ENCODE data around the gene HPN. TPM values are rescaled to one million over a fixed set of nuclear protein-coding genes. Genes with fewer than 3 reads are reported as not detected.

HPN gene
- total RNA-seq, 1 donor from 2014 or later: 3.4 TPM

- TF ChIP-seq CTCF (IDR thresholded peaks at IDR 0.05; ENCODE audit: borderline replicate concordance): no peak
- intact Hi-C loops (cut with micrococcal nuclease): no loop called here
Observed at GRCh38 chr19:35056513-35057063, 15.1 kb downstream of the HPN start.

GRCh38 chr19:35058370-35058769 is 16.8 kb downstream of the HPN start:
- Histone ChIP-seq H3K4me1 (peaks cover 6% of the 10 kb centered on the region), H3K9me3 (replicated peaks) (no peaks in the 10 kb centered on the region), H3K4me3 (no peak overlapping the region), H3K27me3 (ENCODE audit: low read depth) (peaks cover 23% of the 10 kb centered on the region), H3K36me3 (no peaks in the 10 kb centered on the region), H3K27ac (replicated peaks) (no peak overlapping the region)
- no peak for DNase-seq
- intact Hi-C loops (cut with micrococcal nuclease): no loop called here
- no peak for TF ChIP-seq CTCF (IDR thresholded peaks at IDR 0.05; ENCODE audit: borderline replicate concordance)

More at GRCh38 chr19:35056513-35057063, 15.1 kb downstream of the HPN start:
- no peaks in the 10 kb centered on the region for H3K36me3 ChIP-seq
- no peak overlapping the region for H3K4me3 ChIP-seq
- H3K27ac ChIP-seq (replicated peaks): no peak overlapping the region
- no peak for DNase-seq
- H3K4me1 ChIP-seq: peaks cover 18% of the 10 kb centered on the region
- H3K27me3 ChIP-seq (ENCODE audit: low read depth): peaks cover 23% of the 10 kb centered on the region
- no peaks in the 10 kb centered on the region for H3K9me3 ChIP-seq (replicated peaks)

- Histone ChIP-seq H3K27me3 (ENCODE audit: low read depth) (peaks cover 23% of the 10 kb centered on the region), H3K36me3 (no peaks in the 10 kb centered on the region), H3K4me3 (no peak overlapping the region), H3K27ac (replicated peaks) (no peak overlapping the region), H3K9me3 (replicated peaks) (no peaks in the 10 kb centered on the region), H3K4me1 (no peaks in the 10 kb centered on the region)
- no peak for TF ChIP-seq CTCF (IDR thresholded peaks at IDR 0.05; ENCODE audit: borderline replicate concordance)
- intact Hi-C loops (cut with micrococcal nuclease): no loop called here
- no peak for DNase-seq
Observed at GRCh38 chr19:35059006-35059798, 17.7 kb downstream of the HPN start.

GRCh38 chr19:35059799-35060091 is 18.2 kb downstream of the HPN start:
- DNase-seq: no peak
- intact Hi-C loops (cut with micrococcal nuclease): no loop called here
- no peak for TF ChIP-seq CTCF (IDR thresholded peaks at IDR 0.05; ENCODE audit: borderline replicate concordance)
- Histone ChIP-seq H3K27me3 (ENCODE audit: low read depth) (peaks cover 23% of the 10 kb centered on the region), H3K36me3 (no peaks in the 10 kb centered on the region), H3K9me3 (replicated peaks) (no peaks in the 10 kb centered on the region), H3K4me1 (no peaks in the 10 kb centered on the region), H3K4me3 (no peak overlapping the region), H3K27ac (replicated peaks) (no peak overlapping the region)

- no peak overlapping the region for H3K27ac ChIP-seq (replicated peaks)
- H3K9me3 ChIP-seq (replicated peaks): no peaks in the 10 kb centered on the region
- no peaks in the 10 kb centered on the region for H3K36me3 ChIP-seq
- no peak overlapping the region for H3K4me3 ChIP-seq
- no peak for DNase-seq
- no peak for TF ChIP-seq CTCF (IDR thresholded peaks at IDR 0.05; ENCODE audit: borderline replicate concordance)
- H3K4me1 ChIP-seq: no peaks in the 10 kb centered on the region
- H3K27me3 ChIP-seq (ENCODE audit: low read depth): peaks cover 23% of the 10 kb centered on the region
- intact Hi-C loops (cut with micrococcal nuclease): no loop called here
Observed at GRCh38 chr19:35060160-35060855, 18.8 kb downstream of the HPN start.
